ENCODE results near the gene HTR3C.

DNA sequence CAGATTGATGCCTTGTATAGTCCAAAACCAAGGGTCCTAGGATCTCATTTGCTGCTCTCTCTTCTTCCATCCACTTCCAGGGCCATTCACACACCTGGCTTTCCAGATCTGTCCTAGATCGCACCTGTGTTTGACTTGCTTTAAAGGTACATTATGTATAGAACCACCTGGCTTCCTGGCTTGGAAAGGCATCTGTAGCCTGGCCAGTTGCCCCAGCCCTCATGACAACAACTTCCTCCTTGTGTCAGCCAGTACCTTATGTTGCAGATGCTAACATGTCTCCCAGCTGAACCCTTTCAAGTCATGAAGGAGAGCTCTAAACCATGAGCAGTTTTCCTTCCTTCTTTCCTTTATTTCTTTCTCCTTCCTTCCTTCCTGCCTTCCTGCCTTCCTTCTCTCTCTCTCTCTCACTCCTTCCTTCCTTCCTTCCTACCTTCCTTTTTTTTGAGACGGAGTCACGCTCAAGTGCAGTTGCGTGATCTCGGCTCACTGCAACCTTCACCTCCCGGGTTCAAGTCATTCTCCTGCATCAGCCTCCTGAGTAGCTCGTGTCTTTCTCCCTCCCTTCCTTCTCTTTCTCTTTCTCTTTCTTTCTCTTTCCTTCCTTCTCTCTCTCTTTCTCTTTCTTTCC, 2.5 kb upstream of the HTR3C start:
- TF ChIP-seq, protein P1, sequence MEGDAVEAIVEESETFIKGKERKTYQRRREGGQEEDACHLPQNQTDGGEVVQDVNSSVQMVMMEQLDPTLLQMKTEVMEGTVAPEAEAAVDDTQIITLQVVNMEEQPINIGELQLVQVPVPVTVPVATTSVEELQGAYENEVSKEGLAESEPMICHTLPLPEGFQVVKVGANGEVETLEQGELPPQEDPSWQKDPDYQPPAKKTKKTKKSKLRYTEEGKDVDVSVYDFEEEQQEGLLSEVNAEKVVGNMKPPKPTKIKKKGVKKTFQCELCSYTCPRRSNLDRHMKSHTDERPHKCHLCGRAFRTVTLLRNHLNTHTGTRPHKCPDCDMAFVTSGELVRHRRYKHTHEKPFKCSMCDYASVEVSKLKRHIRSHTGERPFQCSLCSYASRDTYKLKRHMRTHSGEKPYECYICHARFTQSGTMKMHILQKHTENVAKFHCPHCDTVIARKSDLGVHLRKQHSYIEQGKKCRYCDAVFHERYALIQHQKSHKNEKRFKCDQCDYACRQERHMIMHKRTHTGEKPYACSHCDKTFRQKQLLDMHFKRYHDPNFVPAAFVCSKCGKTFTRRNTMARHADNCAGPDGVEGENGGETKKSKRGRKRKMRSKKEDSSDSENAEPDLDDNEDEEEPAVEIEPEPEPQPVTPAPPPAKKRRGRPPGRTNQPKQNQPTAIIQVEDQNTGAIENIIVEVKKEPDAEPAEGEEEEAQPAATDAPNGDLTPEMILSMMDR (IDR thresholded peaks at IDR 0.05 in 8 of 11, conservative IDR thresholded peaks at IDR 0.05 in 3 of 11): no peak
- TF ChIP-seq POLR2A (IDR thresholded peaks at IDR 0.05): no peak

Measured in spleen (tissue), 7 donors.